B cell (primary cell): ENCODE results near the gene SLC5A10. TPM values are rescaled to one million over a fixed set of nuclear protein-coding genes. Genes with fewer than 3 reads are reported as not detected.

Source experiments
- ATAC-seq: fragments of 200-7000 bp; cut with Tn5 transposase; one replicate; pipeline ENCODE4 v1.10.0; 2021; ENCODE audit warnings: low read depth, mild to moderate bottlenecking, moderate number of reproducible peaks, moderate library complexity
- CTCF ChIA-PET: fragments of 350-600 bp; sonication (Branson Sonifier 250); formaldehyde crosslinking; loops from one replicate; lab custom pipeline; 2021; ENCODE audit warnings: antibody characterized with exemption, inconsistent platforms; lab: Charles Lee
- POLR2A ChIA-PET: fragments of 350-600 bp; sonication (Branson Sonifier 250); formaldehyde crosslinking; loops from one replicate; lab custom pipeline; 2021; ENCODE audit warnings: antibody characterized with exemption; lab: Charles Lee
- DNase-seq: peaks from one replicate; pipeline ENCODE4 v3.0.0; 2013
- H2AFZ ChIP-seq: 2 replicates; pipeline ENCODE4 v1.6.1; 2012; ENCODE audit warnings: mild to moderate bottlenecking, low read depth, low read length; ENCODE audit not compliant: insufficient read depth, poor library complexity, severe bottlenecking
- H3K27ac ChIP-seq, 2 donors: 1 replicate in 1 of 2; 2 replicates in 1 of 2; pipeline ENCODE4 v1.5.1; 2012 to 2013; ENCODE audit warnings: low read length in 2 of 2, mild to moderate bottlenecking in 2 of 2, moderate library complexity in 1 of 2
- H3K27me3 ChIP-seq, 4 experiments: fragments of 200-600 bp in 1 of 4; sonication (generic) in 1 of 4; replicated peaks in 1 of 4; 1 replicate in 2 of 4; 2 replicates in 2 of 4; pipeline versions ENCODE4 v1.6.1 to v1.7.0; 2013 to 2016; ENCODE audit warnings: low read length in 3 of 4, mild to moderate bottlenecking in 2 of 4, mixed read lengths in 1 of 4, moderate library complexity in 1 of 4; ENCODE audit not compliant: insufficient read depth in 4 of 4, control insufficient read depth in 3 of 4; ENCODE audit errors: control extremely low read depth in 1 of 4
- H3K36me3 ChIP-seq, 2 experiments: replicated peaks in 1 of 2; 1 replicate in 1 of 2; 2 replicates in 1 of 2; pipeline versions ENCODE4 v1.6.1 to v1.7.1; 2013; ENCODE audit warnings: low read length in 1 of 2; ENCODE audit not compliant: insufficient read depth in 2 of 2, control insufficient read depth in 1 of 2; ENCODE audit errors: control extremely low read depth in 1 of 2, extremely low read depth in 1 of 2
- H3K4me1 ChIP-seq, 2 donors: fragments of 200-600 bp in 1 of 2; sonication (generic) in 1 of 2; 1 replicate in 1 of 2; 2 replicates in 1 of 2; pipeline versions ENCODE4 v1.5.1 to v1.6.1; 2013 to 2017; ENCODE audit warnings: low read length in 2 of 2; ENCODE audit not compliant: control insufficient read depth in 2 of 2, insufficient read depth in 2 of 2
- H3K4me2 ChIP-seq: replicated peaks from 2 replicates; pipeline ENCODE3; 2012; ENCODE audit warnings: mild to moderate bottlenecking, low read depth, low read length; ENCODE audit not compliant: poor library complexity, severe bottlenecking
- H3K4me3 ChIP-seq, 5 experiments: fragments of 200-600 bp in 1 of 5; sonication (generic) in 1 of 5; 1 replicate in 3 of 5; 2 replicates in 2 of 5; pipeline versions ENCODE4 v1.5.1 to v1.7.0; 2011 to 2016; ENCODE audit warnings: low read length in 4 of 5, mild to moderate bottlenecking in 4 of 5, low read depth in 2 of 5, control low read depth in 1 of 5, moderate library complexity in 1 of 5; ENCODE audit not compliant: insufficient read depth in 1 of 5; ENCODE audit errors: control extremely low read depth in 1 of 5, extremely low read depth in 1 of 5
- H3K79me2 ChIP-seq: fragments of 200-600 bp; sonication (generic); one replicate; pipeline ENCODE4 v1.6.0; 2016; ENCODE audit warnings: low read length; ENCODE audit not compliant: control insufficient read depth, insufficient read depth
- H3K9ac ChIP-seq: fragments of 200-600 bp; sonication (generic); 2 replicates; pipeline ENCODE4 v1.6.1; 2017; ENCODE audit warnings: mild to moderate bottlenecking, low read length, moderate library complexity
- H3K9me3 ChIP-seq, 3 donors: one replicate each; pipeline versions ENCODE4 v1.6.1 to v1.7.1; 2013; ENCODE audit warnings: low read length in 2 of 3; ENCODE audit not compliant: control insufficient read depth in 2 of 3, insufficient read depth in 1 of 3; ENCODE audit errors: control extremely low read depth in 1 of 3
- H4K20me1 ChIP-seq: 2 replicates; pipeline ENCODE4 v1.6.0; 2012; ENCODE audit warnings: mild to moderate bottlenecking, low read length; ENCODE audit not compliant: insufficient read depth, control insufficient read depth, poor library complexity, severe bottlenecking
- H3K27ac Mint-ChIP-seq: one replicate; pipeline ENCODE4 v1.8.0; 2021; ENCODE audit warnings: mixed read lengths
- H3K27me3 Mint-ChIP-seq: one replicate; pipeline ENCODE4 v1.8.0; 2021; ENCODE audit warnings: mixed read lengths
- H3K4me1 Mint-ChIP-seq: one replicate; pipeline ENCODE4 v1.8.0; 2021; ENCODE audit warnings: mixed read lengths
- H3K4me3 Mint-ChIP-seq: one replicate; pipeline ENCODE4 v1.8.0; 2021; ENCODE audit warnings: mixed read lengths
- H3K9me3 Mint-ChIP-seq: one replicate; pipeline ENCODE4 v1.8.0; 2022; ENCODE audit warnings: mixed read lengths; ENCODE audit not compliant: insufficient read depth
- CTCF ChIP-seq: fragments of 200-600 bp; IDR thresholded peaks from one replicate; pipeline ENCODE4 v1.8.0; 2022; ENCODE audit warnings: antibody characterized with exemption, mild to moderate bottlenecking
- EZH2 ChIP-seq: IDR thresholded peaks from 2 replicates; pipeline ENCODE4 v1.6.1; 2012; ENCODE audit warnings: borderline replicate concordance, low read depth, mild to moderate bottlenecking, moderate library complexity, low read length; ENCODE audit not compliant: insufficient read depth, poor library complexity, severe bottlenecking
- WGBS: methylation state at CpG from one replicate; pipeline ENCODE4 v1.1.5; 2013; ENCODE audit warnings: missing lambda C conversion rate; ENCODE audit not compliant: insufficient coverage; 5-methylcytosine and 5-hydroxymethylcytosine counted together
- intact Hi-C: fragments of 100-400 bp; cut with micrococcal nuclease; formaldehyde crosslinking; loops from one replicate; pipeline ENCODE4 v1.10.0; 2022
- polyA plus RNA-seq: library from polyadenylated mRNA; depleted of rRNA; stranded (reverse); fragments of >200 nt; gene quantifications from 2 replicates; pipeline ENCODE4 v1.2.3, GENCODE V29; 2012
- total RNA-seq, 2 donors: library from RNA; stranded (reverse); fragments of 120-200 nt in 1 of 2; gene quantifications; 1 replicate in 1 of 2; 2 replicates in 1 of 2; pipeline versions ENCODE4 v1.2.3 to v1.2.4, GENCODE V29; 2013 to 2022

SLC5A10 gene
- total and polyA plus RNA-seq, 2 donors (not counting 1 experiment from before 2014, with no cell fraction given) = not detected

GRCh38 chr17:19014628-19015215 is 62.8 kb downstream of the SLC5A10 start:
- H3K4me2 ChIP-seq = no peak overlapping the region
- CTCF ChIA-PET = interaction anchor here (0.5 to 1.5 kb wide), 4 partner anchors 10 to 978 kb away, joined by 3 to 5 read pairs (median 4); partner anchors contain the start of gene FAM83G
- no peak for DNase-seq
- no peak overlapping the region for H2AFZ ChIP-seq
- no peaks in the 10 kb centered on the region for H3K9me3 Mint-ChIP-seq
- no peaks in the 10 kb centered on the region for H4K20me1 ChIP-seq
- peaks cover 0 to 5% (median 0%) of the 10 kb centered on the region in 4 experiments for H3K27me3 ChIP-seq
- no peaks in the 10 kb centered on the region for H3K9me3 ChIP-seq
- H3K4me1 Mint-ChIP-seq = peaks cover 18% of the 10 kb centered on the region
- no peaks in the 10 kb centered on the region for H3K27me3 Mint-ChIP-seq
- no peak overlapping the region for H3K9ac ChIP-seq
- no peak for ATAC-seq
- intact Hi-C loops = no loop called here
- no peak overlapping the region for H3K27ac Mint-ChIP-seq
- no peaks in the 10 kb centered on the region for H3K36me3 ChIP-seq
- H3K27ac ChIP-seq = no peak overlapping the region
- WGBS = 96% methylated on average over 21 of the region's 29 CpGs
- no peak overlapping the region for H3K4me3 ChIP-seq
- no peaks in the 10 kb centered on the region for H3K4me1 ChIP-seq
- H3K4me3 Mint-ChIP-seq = no peak overlapping the region
- H3K79me2 ChIP-seq = no peaks in the 10 kb centered on the region
- POLR2A ChIA-PET = no interaction called here
- TF ChIP-seq CTCF = no peak
- TF ChIP-seq EZH2 = no peak

- Histone ChIP-seq H3K79me2 (no peaks in the 10 kb centered on the region), H3K9me3 (no peaks in the 10 kb centered on the region), H3K9ac (no peak overlapping the region), H3K4me2 (no peak overlapping the region), H3K36me3 (peaks cover 0 to 4% of the 10 kb centered on the region in 2 experiments), H3K4me1 (no peaks in the 10 kb centered on the region), H4K20me1 (no peaks in the 10 kb centered on the region), H3K27me3 (peaks cover 0 to 5% (median 0%) of the 10 kb centered on the region in 4 experiments), H3K27ac (no peak overlapping the region), H3K4me3 (no peak overlapping the region), H2AFZ (no peak overlapping the region)
- WGBS = 87% methylated on average over 6 of the region's 7 CpGs
- no peak overlapping the region for H3K4me3 Mint-ChIP-seq
- no peak overlapping the region for H3K27ac Mint-ChIP-seq
- no peaks in the 10 kb centered on the region for H3K9me3 Mint-ChIP-seq
- no peak for DNase-seq
- TF ChIP-seq CTCF (no peak), EZH2 (no peak)
- H3K27me3 Mint-ChIP-seq = no peaks in the 10 kb centered on the region
- intact Hi-C loops = no loop called here
- CTCF ChIA-PET = interaction anchor here (0.5 to 1.3 kb wide), 2 partner anchors 54 to 57 kb away, joined by 3 read pairs; no protein-coding TSS in a partner anchor
- no peak for ATAC-seq
- peaks cover 20% of the 10 kb centered on the region for H3K4me1 Mint-ChIP-seq
- POLR2A ChIA-PET = no interaction called here
Measured at GRCh38 chr17:19015428-19015827, 63.5 kb downstream of the SLC5A10 start.
